Measurements from ENCODE around the gene KRTAP4-11. TPM values are rescaled to one million over a fixed set of nuclear protein-coding genes. Genes with fewer than 3 reads are reported as not detected.

The KRTAP4-11 gene
- total and polyA plus RNA-seq, 2 of the 8 experiments (the other 6 are each of a cell fraction or from before 2014, with no cell fraction given): not detected

DNA sequence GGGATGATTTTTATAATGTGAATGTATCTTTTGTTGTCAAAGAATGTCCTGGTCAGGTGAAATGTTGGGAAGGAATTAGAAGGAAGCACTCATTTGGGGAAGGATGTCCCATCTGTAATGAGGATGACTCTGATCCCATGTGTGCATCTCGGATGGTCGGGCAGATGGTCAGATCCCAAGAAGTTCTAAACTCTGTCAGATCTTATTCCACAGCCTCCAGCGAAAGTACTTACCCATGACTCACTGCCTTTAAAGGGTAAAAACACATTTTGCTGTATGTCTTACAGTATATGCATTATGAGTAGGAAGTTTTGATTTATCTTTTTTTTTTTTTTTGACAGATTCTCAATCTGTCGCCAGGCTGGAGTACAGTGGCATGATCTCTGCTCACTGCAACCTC, 548 bp upstream of the KRTAP4-11 start:
- Histone ChIP-seq H2AFZ (ENCODE audit: low read length) (no peak overlapping the region), H4K91ac (replicated peaks; ENCODE audit: insufficient read length, low read length) (no peak overlapping the region), H3K23me2 (ENCODE audit: low read depth, low read length) (no peaks in the 10 kb centered on the region; the same call in 1 of the 2 replicates), H3K4ac (replicated peaks; ENCODE audit: insufficient read length, low read depth, low read length) (no peak overlapping the region), H2BK12ac (ENCODE audit: low read depth, low read length) (no peak overlapping the region), H2BK15ac (ENCODE audit: low read length) (no peak overlapping the region), H3K14ac (ENCODE audit: insufficient read length) (no peak overlapping the region), H4K8ac (ENCODE audit: extremely low read depth, insufficient read depth, low read length) (no peak overlapping the region), H3K4me1 (replicated peaks in 1 of 4; ENCODE audit: control insufficient read depth in 3 of 4, insufficient read depth in 4 of 4, low read length in 3 of 4) (no peaks in the 10 kb centered on the region), H3K9ac (replicated peaks in 1 of 4; ENCODE audit: extremely low read depth in 1 of 4, low read depth in 3 of 4, low read length in 3 of 4) (no peak overlapping the region), H3K9me3 (ENCODE audit: insufficient read depth in 2 of 2, low read depth in 1 of 2, low read length in 1 of 2) (peaks cover 6 to 11% of the 10 kb centered on the region in 2 experiments; a peak in 2 of 4 replicates), H3K4me3 (ENCODE audit: extremely low read depth in 1 of 4, insufficient read depth in 2 of 4, low read depth in 3 of 4, low read length in 4 of 4) (no peak overlapping the region), H3K36me3 (ENCODE audit: control insufficient read depth in 2 of 4, insufficient read depth in 4 of 4, low read length in 3 of 4) (no peaks in the 10 kb centered on the region; a peak in 1 of 8 replicates), H4K20me1 (replicated peaks in 1 of 2; ENCODE audit: control insufficient read depth in 1 of 2, insufficient read depth in 2 of 2, low read length in 2 of 2) (no peaks in the 10 kb centered on the region), H2BK120ac (replicated peaks; ENCODE audit: low read depth, low read length) (no peak overlapping the region), H3K23ac (ENCODE audit: insufficient read length) (no peak overlapping the region), H3K79me2 (ENCODE audit: control insufficient read depth in 1 of 2, insufficient read depth in 2 of 2, low read length in 2 of 2) (no peaks in the 10 kb centered on the region), H4K5ac (ENCODE audit: insufficient read length, low read depth, low read length) (no peak overlapping the region), H2AK5ac (ENCODE audit: low read depth, low read length) (no peak overlapping the region), H3K18ac (ENCODE audit: extremely low read depth, low read length) (no peak overlapping the region), H3K56ac (replicated peaks; ENCODE audit: insufficient read length, low read depth, low read length) (no peak overlapping the region), H3K4me2 (ENCODE audit: insufficient read depth in 1 of 2, low read depth in 2 of 2, low read length in 2 of 2) (no peak overlapping the region), H3K27me3 (replicated peaks in 1 of 4; ENCODE audit: control insufficient read depth in 3 of 4, extremely low read depth in 1 of 4, insufficient read depth in 3 of 4, low read length in 3 of 4) (no peaks in the 10 kb centered on the region), H3K27ac (ENCODE audit: low read depth, low read length) (no peak overlapping the region), H2BK5ac (ENCODE audit: low read depth, low read length) (no peak overlapping the region), H3K79me1 (ENCODE audit: low read depth, low read length) (no peaks in the 10 kb centered on the region), H2BK20ac (ENCODE audit: low read length) (no peak overlapping the region)
- CTCF ChIA-PET (ENCODE audit: partially characterized antibody): no interaction called here
- 90% methylated on average over 4 of the region's 4 CpGs; no CpG with 5 or more reads in 1 of the 2 experiments for WGBS, 2 experiments (ENCODE audit: extremely low coverage in 1 of 2, insufficient coverage in 1 of 2, insufficient read length in 1 of 2, insufficient replicate concordance in 2 of 2, low coverage in 1 of 2, low lambda C conversion rate in 2 of 2, missing lambda C conversion rate in 1 of 2)
- DNase-seq (ENCODE audit: low read depth in 1 of 2, low spot score in 2 of 2) (no peak), FAIRE-seq (no peak)
- TF ChIP-seq YY1 (IDR thresholded peaks at IDR 0.05; ENCODE audit: low read depth, low read length) (no peak), CBX8 (IDR thresholded peaks at IDR 0.05; ENCODE audit: borderline replicate concordance, low read depth, low read length) (no peak), CHD2 (IDR thresholded peaks at IDR 0.05; ENCODE audit: low read length) (no peak), SIX5 (IDR thresholded peaks at IDR 0.05; ENCODE audit: low read depth, low read length) (no peak)
- POLR2A ChIA-PET (ENCODE audit: partially characterized antibody): no interaction called here
